ENCODE measurements around the gene MIPEP.

GRCh38 chr13:23844132-23844531 lies 45.1 kb downstream of the MIPEP start:
- no peak for TF ChIP-seq POLR2AphosphoS5 (IDR thresholded peaks at IDR 0.05)
- no peak for TF ChIP-seq CTCF (IDR thresholded peaks at IDR 0.05)

Measured in breast epithelium (tissue), 3 donors.